ENCODE data around the gene ZNF48. TPM values are rescaled to one million over a fixed set of nuclear protein-coding genes. Genes with fewer than 3 reads are reported as not detected.

ZNF48 gene
- total and polyA plus RNA-seq, 2 donors (not counting 1 experiment from before 2014, with no cell fraction given) = 3.2 to 7.3 TPM

GRCh38 chr16:30447512-30448226 is 52.4 kb downstream of the ZNF48 start:
- H3K27me3 ChIP-seq (ENCODE audit: control insufficient read depth, insufficient read depth, low read length) = no peaks in the 10 kb centered on the region
- no peaks in the 10 kb centered on the region for H4K20me1 ChIP-seq (ENCODE audit: control insufficient read depth, extremely low read depth, insufficient read depth, low read length)
- no peak overlapping the region for H2AFZ ChIP-seq (ENCODE audit: low read length)
- no peak overlapping the region for H3K9ac ChIP-seq (ENCODE audit: insufficient read depth, low read length)
- TF ChIP-seq CTCF (conservative IDR thresholded peaks at IDR 0.05 in 1 of 2, IDR thresholded peaks at IDR 0.05 in 1 of 2; ENCODE audit: low read depth in 1 of 2, low read length in 2 of 2) = no peak
- no peak for TF ChIP-seq EZH2 (IDR thresholded peaks at IDR 0.05; ENCODE audit: low read length, missing control alignments)
- no peak overlapping the region for H3K4me2 ChIP-seq (ENCODE audit: extremely low read depth, insufficient read depth, low read length)
- H3K4me3 ChIP-seq (replicated peaks in 1 of 4; ENCODE audit: control extremely low read depth in 1 of 4, insufficient read depth in 1 of 4, low read depth in 3 of 4, low read length in 4 of 4) = no peak overlapping the region
- H3K79me2 ChIP-seq (ENCODE audit: control insufficient read depth, insufficient read depth, low read length) = peaks cover 11% of the 10 kb centered on the region
- no peak overlapping the region for H3K27ac ChIP-seq (ENCODE audit: insufficient read depth, low read length)
- H3K36me3 ChIP-seq (ENCODE audit: control insufficient read depth, insufficient read depth, low read length) = peaks cover 5% of the 10 kb centered on the region
- peaks cover 7% of the 10 kb centered on the region for H3K4me1 ChIP-seq (ENCODE audit: control insufficient read depth, extremely low read depth, insufficient read depth, low read length)
- DNase-seq (ENCODE audit: low read depth in 2 of 2) = no peak
- H3K9me3 ChIP-seq (ENCODE audit: control insufficient read depth, insufficient read depth, low read depth, low read length) = no peaks in the 10 kb centered on the region

- Histone ChIP-seq H3K4me1 (ENCODE audit: control insufficient read depth, extremely low read depth, insufficient read depth, low read length) (peaks cover 7% of the 10 kb centered on the region), H3K27ac (ENCODE audit: insufficient read depth, low read length) (no peak overlapping the region), H2AFZ (ENCODE audit: low read length) (no peak overlapping the region), H3K4me2 (ENCODE audit: extremely low read depth, insufficient read depth, low read length) (no peak overlapping the region), H3K27me3 (ENCODE audit: control insufficient read depth, insufficient read depth, low read length) (no peaks in the 10 kb centered on the region), H3K9me3 (ENCODE audit: control insufficient read depth, insufficient read depth, low read depth, low read length) (no peaks in the 10 kb centered on the region), H3K79me2 (ENCODE audit: control insufficient read depth, insufficient read depth, low read length) (peaks cover 11% of the 10 kb centered on the region), H3K36me3 (ENCODE audit: control insufficient read depth, insufficient read depth, low read length) (peaks cover 5% of the 10 kb centered on the region), H3K9ac (ENCODE audit: insufficient read depth, low read length) (no peak overlapping the region), H3K4me3 (replicated peaks in 1 of 4; ENCODE audit: control extremely low read depth in 1 of 4, insufficient read depth in 1 of 4, low read depth in 3 of 4, low read length in 4 of 4) (no peak overlapping the region), H4K20me1 (ENCODE audit: control insufficient read depth, extremely low read depth, insufficient read depth, low read length) (no peaks in the 10 kb centered on the region)
- no peak for TF ChIP-seq EZH2 (IDR thresholded peaks at IDR 0.05; ENCODE audit: low read length, missing control alignments)
- no peak for TF ChIP-seq CTCF (conservative IDR thresholded peaks at IDR 0.05 in 1 of 2, IDR thresholded peaks at IDR 0.05 in 1 of 2; ENCODE audit: low read depth in 1 of 2, low read length in 2 of 2)
- no peak for DNase-seq (ENCODE audit: low read depth in 2 of 2)
These were observed 53.9 kb downstream of the ZNF48 start for GRCh38 chr16:30449116-30449435.

Other genes with a start within 250 kb of the ZNF48 start
- gene CORO1A, start 211.8 kb upstream of the ZNF48 start, total RNA-seq = 0.17 and 0.26 TPM in 2 replicates
- gene CORO1A, start 211.8 kb upstream of the ZNF48 start, polyA plus RNA-seq = 0.85 and 2.6 TPM in 2 replicates
- 12.6 and 18.0 TPM in 2 replicates for gene BOLA2B, start 201.8 kb upstream of the ZNF48 start, total RNA-seq
- 47.4 and 79.2 TPM in 2 replicates for gene BOLA2B, start 201.8 kb upstream of the ZNF48 start, polyA plus RNA-seq
- 18.2 and 19.2 TPM in 2 replicates for gene SLX1A, start 201.5 kb upstream of the ZNF48 start, total RNA-seq
- 3.9 and 11.5 TPM in 2 replicates for gene SLX1A, start 201.5 kb upstream of the ZNF48 start, polyA plus RNA-seq
- 2.1 and 2.8 TPM in 2 replicates for gene SULT1A3, start 196.2 kb upstream of the ZNF48 start, total RNA-seq
- 3.1 and 4.1 TPM in 2 replicates for gene SULT1A3, start 196.2 kb upstream of the ZNF48 start, polyA plus RNA-seq
- 1.3 and 3.0 TPM in 2 replicates for gene NPIPB13, start 146.9 kb upstream of the ZNF48 start, total RNA-seq
- 0.33 and 0.62 TPM in 2 replicates for gene NPIPB13, start 146.9 kb upstream of the ZNF48 start, polyA plus RNA-seq
- 35.2 and 36.0 TPM in 2 replicates for gene CD2BP2, start 40.1 kb upstream of the ZNF48 start, total RNA-seq
- gene CD2BP2, start 40.1 kb upstream of the ZNF48 start, polyA plus RNA-seq = 45.5 and 47.3 TPM in 2 replicates
- 22.1 and 29.6 TPM in 2 replicates for gene TBC1D10B, start 24.9 kb upstream of the ZNF48 start, total RNA-seq
- 14.8 and 22.1 TPM in 2 replicates for gene TBC1D10B, start 24.9 kb upstream of the ZNF48 start, polyA plus RNA-seq
- gene MYL11, start 20.6 kb upstream of the ZNF48 start, total RNA-seq = not detected in 2 replicates
- gene MYL11, start 20.6 kb upstream of the ZNF48 start, polyA plus RNA-seq = 0.11 and 0.45 TPM in 2 replicates
- gene SEPTIN1, start 12.9 kb upstream of the ZNF48 start, total RNA-seq = 0.17 and 0.26 TPM in 2 replicates
- 0.17 TPM in 1 of 2 replicates, not detected in the other for gene SEPTIN1, start 12.9 kb upstream of the ZNF48 start, polyA plus RNA-seq
- 8.4 and 10.5 TPM in 2 replicates for gene ZNF771, start 12.2 kb downstream of the ZNF48 start, total RNA-seq
- gene ZNF771, start 12.2 kb downstream of the ZNF48 start, polyA plus RNA-seq = 3.1 and 4.5 TPM in 2 replicates
- gene DCTPP1, start 34.6 kb downstream of the ZNF48 start, total RNA-seq = 6.6 and 8.5 TPM in 2 replicates
- gene DCTPP1, start 34.6 kb downstream of the ZNF48 start, polyA plus RNA-seq = 23.6 and 38.1 TPM in 2 replicates
- gene SEPHS2, start 50.5 kb downstream of the ZNF48 start, total RNA-seq = 19.3 and 26.6 TPM in 2 replicates
- gene SEPHS2, start 50.5 kb downstream of the ZNF48 start, polyA plus RNA-seq = 39.3 and 41.8 TPM in 2 replicates
- gene ITGAL, start 77.3 kb downstream of the ZNF48 start, total RNA-seq = not detected in 2 replicates
- gene ITGAL, start 77.3 kb downstream of the ZNF48 start, polyA plus RNA-seq = not detected in 2 replicates
- 21.8 and 23.9 TPM in 2 replicates for gene ZNF768, start 131.1 kb downstream of the ZNF48 start, total RNA-seq
- gene ZNF768, start 131.1 kb downstream of the ZNF48 start, polyA plus RNA-seq = 8.2 and 9.5 TPM in 2 replicates
- gene ZNF747, start 139.4 kb downstream of the ZNF48 start, total RNA-seq = 7.4 and 10.6 TPM in 2 replicates
- gene ZNF747, start 139.4 kb downstream of the ZNF48 start, polyA plus RNA-seq = 3.9 and 4.4 TPM in 2 replicates
- gene ZNF764, start 163.0 kb downstream of the ZNF48 start, total RNA-seq = 3.1 TPM in 2 replicates
- 2.4 and 2.6 TPM in 2 replicates for gene ZNF764, start 163.0 kb downstream of the ZNF48 start, polyA plus RNA-seq
- 10.3 and 12.9 TPM in 2 replicates for gene ZNF688, start 176.3 kb downstream of the ZNF48 start, total RNA-seq
- gene ZNF688, start 176.3 kb downstream of the ZNF48 start, polyA plus RNA-seq = 3.0 and 3.1 TPM in 2 replicates
- 6.6 and 8.7 TPM in 2 replicates for gene ZNF785, start 190.3 kb downstream of the ZNF48 start, total RNA-seq
- gene ZNF785, start 190.3 kb downstream of the ZNF48 start, polyA plus RNA-seq = 4.7 and 7.1 TPM in 2 replicates
- 4.6 and 6.1 TPM in 2 replicates for gene ZNF689, start 215.0 kb downstream of the ZNF48 start, total RNA-seq
- gene ZNF689, start 215.0 kb downstream of the ZNF48 start, polyA plus RNA-seq = 3.5 and 4.2 TPM in 2 replicates

All from fibroblast of lung (primary cell).